Activated naive CD4-positive, alpha-beta T cell treated with Interleukin-2 at 50 U/mL for 16 hours (primary cell): ENCODE results near the gene PRKAB1.
"Not testable (repeated sequence)": the region's sequence is repeated elsewhere in the genome, so short reads cannot be mapped to it uniquely, and the experiment has no call there.

ENCODE experiments used
- DNase-seq: peaks from one replicate; pipeline ENCODE4 v3.0.0-alpha.2; 2020

PRKAB1 gene

GRCh38 chr12:119667577-119668323 is at the start of gene PRKAB1:
Gene PRKAB1, plus strand, starts transcription at chr12:119668133. Its CDS starts 112 bp downstream, at chr12:119668245.
- DNase-seq: peak; percentile 96

GRCh38 chr12:119618328-119618896 is 49.5 kb upstream of the PRKAB1 start:
- not testable (repeated sequence) for DNase-seq

- DNase-seq: no peak
Measured at GRCh38 chr12:119620490-119620889, 47.4 kb upstream of the PRKAB1 start.

GRCh38 chr12:119621878-119622277 is 46.1 kb upstream of the PRKAB1 start:
- no peak for DNase-seq

- DNase-seq: no peak
Measured at GRCh38 chr12:119624966-119625365, 43.0 kb upstream of the PRKAB1 start.

- no peak for DNase-seq
Measured at GRCh38 chr12:119627019-119627643, 40.8 kb upstream of the PRKAB1 start.

- no peak for DNase-seq
Measured at GRCh38 chr12:119627686-119628085, 40.2 kb upstream of the PRKAB1 start.

- no peak for DNase-seq
Measured at GRCh38 chr12:119630223-119630780, 37.6 kb upstream of the PRKAB1 start.

- DNase-seq: no peak
Measured at GRCh38 chr12:119630962-119631550, 36.9 kb upstream of the PRKAB1 start.

GRCh38 chr12:119631930-119632678 is 35.8 kb upstream of the PRKAB1 start:
- DNase-seq: no peak

GRCh38 chr12:119634743-119635142 is 33.2 kb upstream of the PRKAB1 start:
- DNase-seq: no peak

- no peak for DNase-seq
Measured at GRCh38 chr12:119642986-119643385, 24.9 kb upstream of the PRKAB1 start.

GRCh38 chr12:119644930-119645329 is 23.0 kb upstream of the PRKAB1 start:
- no peak for DNase-seq

- DNase-seq: no peak
Measured at GRCh38 chr12:119645535-119646059, 22.3 kb upstream of the PRKAB1 start.

GRCh38 chr12:119649202-119649808 is 18.6 kb upstream of the PRKAB1 start:
- no peak for DNase-seq

GRCh38 chr12:119652665-119653064 is 15.3 kb upstream of the PRKAB1 start:
- DNase-seq: no peak

- not testable (repeated sequence) for DNase-seq
Measured at GRCh38 chr12:119657001-119657400, 10.9 kb upstream of the PRKAB1 start.

GRCh38 chr12:119658166-119658565 is 9.8 kb upstream of the PRKAB1 start:
- not testable (repeated sequence) for DNase-seq

- DNase-seq: peak; percentile 55
Measured at GRCh38 chr12:119659289-119659897, 8.5 kb upstream of the PRKAB1 start.

GRCh38 chr12:119660076-119660475 is 7.9 kb upstream of the PRKAB1 start:
- DNase-seq: no peak

- no peak for DNase-seq
Measured at GRCh38 chr12:119661882-119662281, 6.1 kb upstream of the PRKAB1 start.
